T-helper 1 cell treated with Interleukin-12 subunit alpha and Interleukin-12 subunit beta and Interleukin-4 antibody, amounts not matched to agents 30 ng/mL and 1 ng/mL, for 36 hours (primary cell): ENCODE results near the gene PLPPR5. TPM values are rescaled to one million over a fixed set of nuclear protein-coding genes. Genes with fewer than 3 reads are reported as not detected.
"Not testable (repeated sequence)": the region's sequence is repeated elsewhere in the genome, so short reads cannot be mapped to it uniquely, and the experiment has no call there.

Source experiments
- intact Hi-C: fragments of 100-400 bp; cut with micrococcal nuclease; formaldehyde crosslinking; loops from one replicate; pipeline ENCODE4 v1.15.1; 2024
- total RNA-seq: library from RNA; stranded (reverse); gene quantifications from 2 replicates; pipeline ENCODE4 v1.2.3, GENCODE V29; 2022

Gene PLPPR5
- total RNA-seq, 1 donor from 2014 or later: not detected

- intact Hi-C loops: no loop called here
These were observed 85.0 kb downstream of the PLPPR5 start for GRCh38 chr1:98919652-98920051.

GRCh38 chr1:98919211-98919610 is 85.5 kb downstream of the PLPPR5 start:
- intact Hi-C loops: no loop called here

DNA sequence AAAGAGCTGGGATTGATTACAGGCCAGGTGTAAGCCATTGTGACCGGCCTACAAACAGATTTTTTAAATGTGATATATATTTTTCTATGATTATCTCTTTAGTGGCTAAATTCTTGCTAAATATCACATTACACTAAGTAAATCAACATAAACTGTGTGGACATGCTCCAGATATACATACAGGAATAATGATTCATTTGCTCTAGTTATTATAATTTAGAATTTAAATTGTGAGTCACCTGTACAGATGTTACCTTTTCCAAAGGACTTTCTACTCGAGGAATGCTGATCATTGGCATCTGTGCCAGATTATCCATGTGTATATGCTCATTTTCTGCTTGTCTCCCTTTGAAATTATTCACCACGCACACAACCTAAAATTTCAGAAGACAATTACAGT is 90.1 kb downstream of the PLPPR5 start:
- intact Hi-C loops: no loop called here

GRCh38 chr1:98910827-98911226 is 93.8 kb downstream of the PLPPR5 start:
- intact Hi-C loops: no loop called here

- intact Hi-C loops: no loop called here
These were observed 95.7 kb downstream of the PLPPR5 start for GRCh38 chr1:98908980-98909379.

GRCh38 chr1:98906809-98907208 is 97.9 kb downstream of the PLPPR5 start:
- intact Hi-C loops: no loop called here

DNA sequence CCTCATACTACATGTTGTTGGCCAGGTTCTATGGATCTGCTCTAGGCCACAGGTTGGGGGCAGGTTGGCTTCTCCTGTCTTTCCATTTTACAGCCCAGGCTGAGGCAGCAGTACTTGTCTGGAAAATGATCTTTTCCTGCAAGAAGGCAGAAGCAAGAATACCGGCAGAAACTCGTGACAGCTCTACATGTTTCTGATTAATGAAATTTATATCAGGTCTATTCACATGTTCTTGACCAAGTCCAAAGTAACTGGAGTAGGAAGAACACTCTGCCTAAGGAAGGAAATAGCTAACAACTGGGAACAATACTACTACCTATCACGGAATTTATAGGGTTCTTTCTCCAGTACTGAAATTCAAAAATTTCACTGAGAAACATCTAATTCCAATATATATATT is 98.3 kb downstream of the PLPPR5 start:
- intact Hi-C loops: no loop called here

DNA sequence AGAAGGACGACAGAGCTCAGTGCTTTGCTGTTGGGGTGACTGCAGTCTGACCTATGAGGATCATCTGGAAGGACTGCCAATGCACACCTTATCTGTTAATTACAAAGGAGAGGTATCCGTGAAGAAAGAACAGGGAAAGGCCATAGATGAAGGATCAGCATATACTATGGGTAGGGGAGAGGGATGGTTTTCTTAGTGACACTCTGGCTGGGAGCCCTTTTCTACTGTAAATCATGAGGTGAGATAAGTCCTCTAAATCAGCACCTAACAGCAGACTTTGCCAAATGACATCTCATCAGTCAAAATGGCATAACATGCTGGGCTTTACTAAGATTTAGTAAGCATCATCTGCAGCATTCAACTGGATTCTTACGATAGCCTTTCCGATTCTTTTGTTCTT is 100.0 kb downstream of the PLPPR5 start:
- intact Hi-C loops: no loop called here

- intact Hi-C loops: no loop called here
These were observed 100.9 kb downstream of the PLPPR5 start for GRCh38 chr1:98903726-98904125.

GRCh38 chr1:98903261-98903660 is 101.4 kb downstream of the PLPPR5 start:
- intact Hi-C loops: no loop called here

DNA sequence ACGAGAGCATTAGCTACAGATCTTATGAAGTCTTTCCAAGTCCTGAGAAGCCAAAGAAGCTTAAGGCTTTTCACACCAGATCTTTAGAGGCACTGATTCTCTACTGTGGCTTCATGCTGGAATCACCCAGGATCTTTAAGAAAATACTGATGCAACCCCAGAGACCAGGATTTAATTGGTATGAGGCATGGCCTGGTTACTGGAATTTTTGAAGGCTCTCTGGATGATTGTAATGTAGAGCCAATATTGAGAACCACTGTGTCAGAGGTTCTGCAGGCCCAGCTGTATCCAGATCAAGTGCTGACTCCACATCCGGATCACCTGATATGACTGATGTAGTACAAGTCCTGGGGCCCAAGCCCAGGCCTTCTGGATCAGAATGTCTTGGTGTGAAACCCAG is 105.7 kb downstream of the PLPPR5 start:
- intact Hi-C loops: no loop called here

- intact Hi-C loops: no loop called here
These were observed 107.2 kb downstream of the PLPPR5 start for GRCh38 chr1:98897479-98897878.

DNA sequence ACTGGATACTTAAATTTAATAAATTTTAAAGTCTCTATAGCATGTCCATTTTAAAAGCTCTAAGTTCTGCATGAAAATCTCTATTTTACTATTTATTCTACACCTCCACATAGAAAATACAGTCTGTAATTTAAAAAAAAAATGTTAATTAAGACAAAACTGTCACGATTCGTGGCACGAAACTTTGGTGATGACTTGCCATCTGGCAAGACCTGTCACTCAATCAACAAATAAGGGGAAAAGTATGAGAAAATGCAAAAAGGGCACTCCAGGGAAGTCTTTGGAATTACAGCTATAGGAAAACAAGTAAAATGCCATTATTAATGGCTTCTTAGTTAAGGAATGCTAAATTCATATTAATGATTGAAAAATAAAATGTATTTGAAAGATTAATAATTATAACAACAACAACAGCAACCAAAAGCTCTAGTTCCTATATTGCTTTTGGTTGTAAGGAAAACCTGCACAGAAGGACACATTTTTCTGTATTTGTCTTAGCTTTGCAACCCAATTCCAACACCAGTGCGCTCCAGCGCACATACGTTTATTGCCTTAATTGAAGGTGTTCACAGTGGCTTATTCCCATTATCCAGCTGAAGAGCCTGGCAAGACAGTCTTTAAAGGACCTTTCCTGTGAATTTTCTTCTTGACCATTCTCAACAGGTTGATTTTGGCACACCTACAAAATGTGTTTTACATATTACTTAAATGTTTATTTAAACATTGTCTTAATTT is 107.8 kb downstream of the PLPPR5 start:
- intact Hi-C loops: no loop called here

DNA sequence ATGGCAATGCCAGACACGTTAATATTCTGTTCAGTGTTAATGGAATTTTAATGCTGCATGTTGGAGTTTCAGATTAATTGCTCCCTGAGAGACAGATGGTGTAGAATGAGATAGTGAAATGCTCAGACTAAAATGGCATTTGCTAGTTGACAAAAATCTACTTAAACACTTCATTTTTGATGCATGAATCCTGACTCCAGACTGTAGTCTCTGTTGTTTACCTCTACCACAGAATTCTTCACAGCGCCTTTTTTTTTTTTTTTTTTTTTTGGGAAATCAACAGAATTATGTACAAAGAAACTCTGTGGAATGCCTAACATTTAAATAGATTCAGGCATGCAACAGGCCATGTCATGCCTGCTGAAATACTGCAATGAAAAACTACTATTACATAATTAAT is 111.3 kb downstream of the PLPPR5 start:
- intact Hi-C loops: no loop called here

- intact Hi-C loops: no loop called here
These were observed 115.8 kb downstream of the PLPPR5 start for GRCh38 chr1:98888869-98889268.

DNA sequence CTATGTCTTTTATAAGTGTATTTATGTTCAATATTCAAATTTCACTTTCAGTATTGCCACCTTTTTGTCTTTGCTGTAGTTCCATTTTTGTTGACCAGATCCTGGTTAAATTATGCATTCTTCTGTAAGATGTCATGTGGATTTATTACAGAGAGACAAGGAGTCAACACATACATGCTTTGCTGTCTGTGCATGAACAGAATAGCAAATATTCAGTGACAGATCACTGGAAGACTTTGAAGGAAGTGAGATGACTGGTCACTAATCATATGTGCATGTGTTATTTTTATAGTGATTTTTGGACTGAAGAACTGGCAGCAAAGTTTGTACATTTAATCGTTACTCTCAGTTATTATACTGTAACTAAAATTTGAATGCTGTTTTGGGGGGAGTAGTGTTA is 117.2 kb downstream of the PLPPR5 start:
- intact Hi-C loops: no loop called here

DNA sequence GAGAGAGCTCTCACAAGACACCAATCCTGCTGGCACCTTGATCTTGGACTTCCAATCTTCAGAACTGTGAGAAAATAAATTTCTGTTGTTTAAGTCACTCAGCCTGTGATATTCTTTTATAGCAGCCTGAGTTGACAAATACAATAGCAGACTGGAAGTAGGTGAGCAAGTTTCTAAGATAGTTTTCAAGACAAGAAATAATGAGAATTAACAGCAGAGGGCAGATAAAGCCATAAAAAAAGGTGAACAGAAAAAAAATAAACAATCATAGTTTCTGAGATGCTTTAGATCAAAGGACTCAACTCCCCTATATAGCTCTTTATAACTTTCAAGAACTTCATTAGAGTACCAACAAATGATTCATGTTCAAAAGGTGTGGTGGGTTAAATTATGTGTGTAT is 119.8 kb downstream of the PLPPR5 start:
- intact Hi-C loops: no loop called here

DNA sequence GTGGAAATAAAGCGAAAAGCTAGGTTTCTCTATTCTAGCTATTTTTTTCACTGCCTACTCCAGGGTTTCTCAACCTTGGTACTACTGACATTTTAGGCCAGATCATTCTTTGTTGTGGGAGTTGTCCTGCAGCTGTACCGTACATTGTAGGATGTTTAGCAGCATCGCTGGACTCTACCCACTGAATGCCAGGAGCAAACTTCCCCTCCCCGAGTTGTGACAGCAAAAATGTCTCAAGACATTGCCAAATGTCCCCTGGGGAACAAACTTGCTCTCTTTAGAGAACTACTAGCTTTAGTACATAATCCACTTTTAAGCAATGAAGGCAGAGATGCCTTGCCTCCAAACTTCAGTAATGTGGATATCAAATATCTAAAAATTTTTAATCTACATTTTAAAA is 122.8 kb downstream of the PLPPR5 start:
- intact Hi-C loops: no loop called here

DNA sequence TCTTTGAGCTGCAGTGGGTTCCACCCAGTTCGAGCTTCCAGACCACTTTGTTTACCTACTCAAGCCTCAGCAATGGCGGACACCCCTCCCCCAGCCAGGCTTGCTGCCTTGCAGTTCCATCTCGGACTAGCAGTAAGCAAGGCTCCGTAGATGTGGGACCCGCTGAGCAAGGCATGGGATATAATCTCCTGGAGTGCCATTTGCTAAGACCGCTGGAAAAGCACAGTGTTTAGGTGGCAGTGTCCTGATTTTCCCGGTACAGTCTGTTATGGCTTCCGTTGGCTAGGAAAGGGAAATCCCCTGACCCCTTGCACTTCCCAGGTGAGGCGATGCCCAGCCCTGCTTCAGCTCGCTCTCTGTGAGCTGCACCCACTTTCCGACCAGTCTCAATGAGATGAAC is 123.4 kb downstream of the PLPPR5 start:
- intact Hi-C loops: not testable (repeated sequence)

- intact Hi-C loops: loop anchor here (5.0 to 10.0 kb wide), 5 partner anchors 468 to 1567 kb away; partner anchors contain the start of gene RTCA
These were observed 129.8 kb downstream of the PLPPR5 start for GRCh38 chr1:98874828-98875227.

- intact Hi-C loops: loop anchor here (1.0 to 10.0 kb wide), 10 partner anchors 58 to 1571 kb away; partner anchors contain the start of genes CDC14A, RTCA, SASS6 and TRMT13
These were observed 133.4 kb downstream of the PLPPR5 start for GRCh38 chr1:98870959-98871903.

DNA sequence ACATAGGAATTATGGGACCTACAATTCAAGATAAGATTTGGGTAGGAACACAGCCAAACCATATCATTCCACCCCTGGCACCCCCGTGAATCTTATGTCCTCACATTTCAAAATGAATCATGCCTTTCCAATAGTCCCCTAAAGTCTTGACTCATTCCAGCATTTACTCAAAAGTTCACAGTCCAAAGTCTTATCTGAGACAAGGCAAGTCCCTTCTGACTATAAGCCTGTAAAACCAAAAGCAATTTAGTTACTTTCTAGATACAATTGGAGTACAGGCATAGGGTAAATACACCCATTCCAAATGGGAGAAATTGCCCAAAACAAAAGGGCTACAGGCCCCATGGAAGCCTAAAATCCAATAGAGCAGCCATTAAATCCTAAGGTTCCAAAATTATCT is 138.9 kb downstream of the PLPPR5 start:
- intact Hi-C loops: no loop called here
